ENCODE data around the gene DRAXIN.

GRCh38 chr1:11731691-11732283, 40.3 kb downstream of the DRAXIN start:
- TF ChIP-seq POLR2A (IDR thresholded peaks at IDR 0.05): no peak
- TF ChIP-seq CTCF (IDR thresholded peaks at IDR 0.05): no peak

All from heart left ventricle (tissue), 13 donors.